Measurements from ENCODE around the gene KLHL6.

Gene KLHL6

GRCh38 chr3:183493296-183494045 lies 62.0 kb downstream of the KLHL6 start:
- DNase-seq = no peak
- in situ Hi-C loops (cut with HindIII; ENCODE audit: low pct_ligation_motif_present, low pct_unique_long_range_greater_than_20kb, low sequenced_read_pairs) = loop anchor here (25.0 kb wide), 1 partner anchor 319 kb away; no protein-coding TSS in a partner anchor

DNA sequence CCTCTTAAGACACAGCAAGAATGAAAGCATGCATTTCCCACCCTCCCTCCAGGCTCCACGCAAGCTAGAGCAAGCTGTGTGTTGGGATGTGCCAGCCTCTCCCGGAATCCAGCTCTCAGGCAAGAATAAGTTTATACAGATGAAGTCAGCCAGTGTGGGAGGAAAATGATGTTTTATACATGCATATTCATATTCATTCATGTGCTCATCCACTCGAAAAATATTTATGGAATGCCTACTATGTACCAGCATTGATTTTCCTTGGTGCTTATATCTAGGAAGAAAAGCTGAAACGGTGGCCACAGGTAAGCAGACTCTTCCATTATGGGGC lies 62.7 kb downstream of the KLHL6 start:
- in situ Hi-C loops (cut with HindIII; ENCODE audit: low pct_ligation_motif_present, low pct_unique_long_range_greater_than_20kb, low sequenced_read_pairs) = loop anchor here (25.0 kb wide), 1 partner anchor 319 kb away; no protein-coding TSS in a partner anchor
- DNase-seq = no peak

DNA sequence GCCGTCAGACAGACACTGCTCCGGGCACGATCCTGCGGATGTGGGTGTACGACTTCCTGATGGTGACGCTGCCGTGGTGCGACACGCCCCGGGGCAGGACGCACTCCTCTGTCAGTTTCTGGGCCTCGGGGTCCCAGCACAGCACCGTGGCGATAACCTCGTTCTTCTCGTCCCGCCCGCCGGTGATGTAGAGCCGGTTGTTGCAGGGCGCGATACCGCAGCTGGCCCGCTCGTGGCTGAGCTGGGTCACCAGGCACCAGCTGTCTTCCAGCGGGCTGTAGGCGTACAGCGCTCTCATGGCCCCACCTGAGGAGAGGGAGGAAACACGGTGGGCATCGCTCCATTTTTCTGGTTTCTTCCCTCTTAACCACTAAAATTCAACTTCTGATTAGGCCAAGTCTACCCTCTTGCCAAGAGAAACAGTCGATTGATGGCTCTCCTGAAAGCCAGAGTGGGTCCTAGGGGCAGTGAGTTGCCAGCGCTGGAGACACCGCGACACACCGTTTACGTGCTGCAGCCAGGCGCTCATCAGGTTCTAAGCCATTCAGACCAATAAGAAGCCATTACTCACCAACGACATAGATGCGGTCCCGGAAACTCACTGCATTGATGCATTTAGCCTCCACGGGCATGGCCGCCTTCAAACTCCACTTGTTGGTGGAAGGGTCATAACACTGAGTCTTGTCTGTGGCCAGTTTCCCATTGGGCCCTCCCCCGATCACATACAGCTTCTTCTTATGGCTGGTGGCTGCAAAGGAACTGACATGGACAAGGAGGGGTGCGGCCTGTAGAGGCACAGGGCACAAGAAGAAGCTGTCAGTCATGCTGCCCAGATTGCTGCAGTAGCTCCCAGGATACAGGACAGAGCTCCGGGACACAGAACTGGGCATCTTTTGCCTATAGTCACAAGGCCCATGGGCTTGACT lies 63.3 kb downstream of the KLHL6 start:
- in situ Hi-C loops (cut with HindIII; ENCODE audit: low pct_ligation_motif_present, low pct_unique_long_range_greater_than_20kb, low sequenced_read_pairs) = loop anchor here (25.0 kb wide), 1 partner anchor 320 kb away; no protein-coding TSS in a partner anchor
- no peak for DNase-seq

GRCh38 chr3:183491109-183491922 lies 64.2 kb downstream of the KLHL6 start:
- in situ Hi-C loops (cut with HindIII; ENCODE audit: low pct_ligation_motif_present, low pct_unique_long_range_greater_than_20kb, low sequenced_read_pairs) = loop anchor here (25.0 kb wide), 1 partner anchor 321 kb away; no protein-coding TSS in a partner anchor
- no peak for DNase-seq

- in situ Hi-C loops (cut with HindIII; ENCODE audit: low pct_ligation_motif_present, low pct_unique_long_range_greater_than_20kb, low sequenced_read_pairs) = loop anchor here (25.0 kb wide), 1 partner anchor 322 kb away; no protein-coding TSS in a partner anchor
- peak; percentile 39 for DNase-seq
Observed at GRCh38 chr3:183490653-183491052, 64.9 kb downstream of the KLHL6 start.

DNA sequence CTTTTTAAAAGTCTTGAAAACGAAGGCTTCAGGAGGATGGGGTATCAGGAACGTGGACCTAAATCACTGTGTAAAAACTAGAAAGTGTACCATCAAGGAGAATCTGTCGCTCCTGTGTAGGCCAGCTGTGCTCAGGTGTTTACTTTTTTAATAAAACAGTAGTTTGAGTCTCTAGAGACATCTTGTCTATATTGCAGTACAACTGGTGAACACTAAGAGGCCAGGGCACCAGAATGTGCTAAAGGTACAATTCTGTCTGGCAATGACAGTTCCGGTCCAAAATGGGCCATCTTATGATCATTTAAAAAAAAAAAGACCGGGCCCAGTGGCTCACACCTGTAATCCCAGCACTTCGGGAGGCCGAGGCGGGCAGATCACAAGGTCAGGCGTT lies 65.3 kb downstream of the KLHL6 start:
- no peak for DNase-seq
- in situ Hi-C loops (cut with HindIII; ENCODE audit: low pct_ligation_motif_present, low pct_unique_long_range_greater_than_20kb, low sequenced_read_pairs) = loop anchor here (25.0 kb wide), 1 partner anchor 322 kb away; no protein-coding TSS in a partner anchor

GRCh38 chr3:183489455-183490210 lies 65.9 kb downstream of the KLHL6 start:
- in situ Hi-C loops (cut with HindIII; ENCODE audit: low pct_ligation_motif_present, low pct_unique_long_range_greater_than_20kb, low sequenced_read_pairs) = loop anchor here (25.0 kb wide), 1 partner anchor 323 kb away; no protein-coding TSS in a partner anchor
- no peak for DNase-seq

DNA sequence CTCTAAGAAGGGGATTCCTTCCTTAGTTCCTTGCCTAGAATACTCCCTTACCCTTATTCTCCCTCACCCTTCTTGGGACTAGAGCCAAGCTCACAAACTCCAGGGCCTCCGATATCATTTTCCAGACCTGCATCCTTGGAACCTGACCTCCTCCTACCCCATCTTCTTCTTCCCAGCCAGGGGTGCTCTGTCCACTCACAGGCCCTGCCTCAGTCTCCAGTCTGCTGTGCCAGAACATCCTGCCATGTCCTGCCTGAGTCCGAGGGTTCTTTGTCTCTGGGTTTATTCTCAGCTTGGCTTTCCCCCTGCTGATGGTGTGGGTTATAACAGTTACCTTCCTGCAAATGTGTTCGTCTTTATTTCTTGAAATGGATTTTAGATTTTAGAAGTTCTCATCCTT lies 67.2 kb downstream of the KLHL6 start:
- in situ Hi-C loops (cut with HindIII; ENCODE audit: low pct_ligation_motif_present, low pct_unique_long_range_greater_than_20kb, low sequenced_read_pairs) = loop anchor here (25.0 kb wide), 1 partner anchor 324 kb away; no protein-coding TSS in a partner anchor
- no peak for DNase-seq

DNA sequence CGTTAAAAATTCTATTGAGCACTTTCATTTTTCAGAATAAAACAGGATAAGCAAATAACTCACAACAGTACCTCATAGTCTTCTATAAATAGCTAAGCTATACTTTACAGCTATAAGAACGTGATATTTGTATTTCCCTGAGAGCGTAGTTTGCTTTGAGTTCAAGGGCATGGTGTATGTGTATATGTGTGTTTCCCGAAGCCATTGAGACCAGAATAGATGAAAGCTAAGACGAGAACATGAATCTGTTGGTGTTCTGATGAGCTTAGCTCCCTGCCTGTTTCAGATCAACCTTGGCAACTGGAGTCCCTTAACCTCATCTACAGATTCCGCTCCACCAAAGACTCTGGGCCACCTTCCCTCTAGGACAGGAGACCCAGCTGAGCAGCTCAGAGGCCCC lies 67.6 kb downstream of the KLHL6 start:
- no peak for DNase-seq
- in situ Hi-C loops (cut with HindIII; ENCODE audit: low pct_ligation_motif_present, low pct_unique_long_range_greater_than_20kb, low sequenced_read_pairs) = loop anchor here (25.0 kb wide), 1 partner anchor 324 kb away; no protein-coding TSS in a partner anchor

- in situ Hi-C loops (cut with HindIII; ENCODE audit: low pct_ligation_motif_present, low pct_unique_long_range_greater_than_20kb, low sequenced_read_pairs) = loop anchor here (25.0 kb wide), 1 partner anchor 325 kb away; no protein-coding TSS in a partner anchor
- no peak for DNase-seq
Observed at GRCh38 chr3:183487016-183487415, 68.5 kb downstream of the KLHL6 start.

DNA sequence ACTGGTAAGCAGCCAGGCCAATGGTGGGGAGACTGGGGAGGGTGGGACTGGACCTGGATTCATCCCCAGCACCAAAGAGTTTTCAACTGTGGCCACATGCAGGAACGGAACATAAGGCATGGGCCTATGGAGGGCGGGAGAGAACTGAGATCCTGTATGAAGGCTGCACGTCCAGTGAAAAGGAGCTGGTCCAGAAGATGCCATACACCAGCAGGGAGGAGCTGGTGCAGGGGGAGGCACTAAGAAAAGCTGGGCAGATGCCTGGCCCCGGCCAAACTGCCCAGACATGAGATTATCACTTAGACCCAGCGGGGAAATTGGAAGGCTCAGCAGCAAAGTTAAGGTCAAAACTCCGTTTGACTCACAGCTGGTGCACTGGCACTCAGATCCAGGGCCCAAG lies 69.0 kb downstream of the KLHL6 start:
- DNase-seq = no peak
- in situ Hi-C loops (cut with HindIII; ENCODE audit: low pct_ligation_motif_present, low pct_unique_long_range_greater_than_20kb, low sequenced_read_pairs) = loop anchor here (25.0 kb wide), 1 partner anchor 326 kb away; no protein-coding TSS in a partner anchor

DNA sequence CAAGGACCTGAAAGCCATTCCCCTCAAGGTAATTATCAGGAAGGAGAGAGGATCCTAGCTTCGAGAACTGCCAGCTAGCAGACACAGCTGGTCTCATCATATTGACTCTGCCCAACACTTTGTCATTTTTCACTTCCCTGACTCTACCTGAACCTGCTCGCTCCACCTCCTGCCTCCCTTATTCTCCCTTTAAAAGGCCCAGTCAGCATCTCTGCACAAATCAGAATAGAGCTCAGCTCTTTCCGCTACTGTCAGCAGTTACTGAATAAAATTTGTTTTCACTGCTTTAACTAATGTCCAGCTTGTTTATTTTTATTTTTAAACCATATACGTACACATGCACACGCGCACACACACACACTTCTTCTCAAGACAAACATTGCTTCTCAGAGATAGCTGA lies 69.9 kb downstream of the KLHL6 start:
- DNase-seq = no peak

DNA sequence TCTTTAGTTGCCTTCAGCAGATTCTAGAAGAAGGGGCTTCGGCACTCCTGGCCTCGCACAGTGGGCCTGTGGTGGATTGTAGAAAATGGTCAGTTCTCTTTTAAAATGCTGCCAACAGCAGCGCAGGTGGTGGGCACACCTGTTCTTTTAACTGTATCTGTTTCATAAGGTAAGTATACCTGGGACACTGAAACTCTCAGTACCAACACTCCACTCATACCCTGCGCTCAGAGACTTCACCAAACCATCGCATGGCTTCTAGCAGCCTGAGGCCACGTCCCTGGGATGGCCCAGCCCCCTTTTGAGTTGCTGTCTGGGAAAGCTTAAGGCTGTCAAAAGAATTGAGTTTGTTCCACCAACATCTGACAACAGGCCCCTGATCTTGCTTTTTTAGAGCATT lies 70.4 kb downstream of the KLHL6 start:
- in situ Hi-C loops (cut with HindIII; ENCODE audit: low pct_ligation_motif_present, low pct_unique_long_range_greater_than_20kb, low sequenced_read_pairs) = loop anchor here (25.0 kb wide), 1 partner anchor 327 kb away; no protein-coding TSS in a partner anchor

More for the DNA sequence above, 69.9 kb downstream of the KLHL6 start:
- in situ Hi-C loops (cut with HindIII; ENCODE audit: low pct_ligation_motif_present, low pct_unique_long_range_greater_than_20kb, low sequenced_read_pairs) = loop anchor here (25.0 kb wide), 1 partner anchor 327 kb away; no protein-coding TSS in a partner anchor

DNA sequence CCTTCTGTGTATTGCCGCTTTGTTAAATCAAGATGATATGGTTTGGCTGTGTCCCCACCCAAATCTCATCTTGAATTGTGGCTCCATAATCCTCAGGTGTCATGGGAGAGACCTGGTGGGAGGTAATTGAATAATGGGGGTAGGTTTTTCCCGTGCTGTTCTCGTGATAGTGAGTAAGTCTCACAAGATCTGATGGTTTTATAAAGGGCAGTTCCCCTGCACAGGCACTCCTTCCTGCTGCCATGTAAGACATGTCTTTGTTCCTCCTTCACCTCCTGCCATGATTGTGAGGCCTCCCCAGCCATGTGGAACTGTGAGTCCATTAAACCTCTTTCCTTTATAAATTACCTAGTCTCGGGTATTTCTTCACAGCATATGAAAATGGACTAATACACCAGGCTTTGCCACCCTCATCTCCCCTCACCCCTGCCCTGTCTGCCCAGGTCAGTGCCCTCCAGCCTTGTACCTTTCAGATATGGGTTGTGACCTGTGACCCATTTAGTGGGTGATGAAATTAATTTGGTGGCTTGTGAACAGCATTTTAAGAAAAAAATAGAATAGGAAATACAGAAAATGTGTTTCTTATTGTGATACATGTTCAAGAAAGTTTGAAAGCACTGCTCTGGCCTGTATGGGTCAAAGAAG lies 71.0 kb downstream of the KLHL6 start:
- in situ Hi-C loops (cut with HindIII; ENCODE audit: low pct_ligation_motif_present, low pct_unique_long_range_greater_than_20kb, low sequenced_read_pairs) = loop anchor here (25.0 kb wide), 1 partner anchor 328 kb away; no protein-coding TSS in a partner anchor
- DNase-seq = no peak

More for the DNA sequence above, 70.4 kb downstream of the KLHL6 start:
- DNase-seq = no peak

DNA sequence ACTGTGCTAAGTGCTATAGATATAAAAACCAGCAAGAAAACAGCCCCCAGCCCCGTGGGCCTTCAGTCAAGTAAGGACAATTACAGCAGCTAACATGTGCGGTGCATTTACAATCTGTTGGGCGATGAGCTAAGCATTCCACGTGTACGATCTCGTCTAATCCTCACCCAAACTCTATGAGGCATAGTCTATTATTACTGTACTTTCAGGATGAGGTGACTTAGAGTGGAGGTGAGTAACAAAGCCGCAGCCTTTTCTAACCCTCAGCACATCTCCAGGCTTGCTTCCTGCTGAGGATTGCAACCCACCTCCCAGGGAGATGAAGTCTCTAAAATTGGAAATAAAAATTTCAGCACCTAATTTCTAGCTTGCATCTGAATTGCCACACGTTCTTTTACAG lies 73.9 kb downstream of the KLHL6 start:
- no peak for DNase-seq
- in situ Hi-C loops (cut with HindIII; ENCODE audit: low pct_ligation_motif_present, low pct_unique_long_range_greater_than_20kb, low sequenced_read_pairs) = loop anchor here (25.0 kb wide), 1 partner anchor 331 kb away; no protein-coding TSS in a partner anchor

GRCh38 chr3:183478501-183478900 lies 77.0 kb downstream of the KLHL6 start:
- in situ Hi-C loops (cut with HindIII; ENCODE audit: low pct_ligation_motif_present, low pct_unique_long_range_greater_than_20kb, low sequenced_read_pairs) = loop anchor here (25.0 kb wide), 1 partner anchor 334 kb away; no protein-coding TSS in a partner anchor
- DNase-seq = no peak
